Hepatocyte (in vitro differentiated cells): ENCODE results near the gene CIDEB. TPM values are rescaled to one million over a fixed set of nuclear protein-coding genes. Genes with fewer than 3 reads are reported as not detected.
A peak's percentile ranks its signal among the peaks of the same experiment; 100 is the strongest.

ENCODE experiments used
- DNase-seq: peaks from one replicate; pipeline ENCODE4 v3.0.0-alpha.2; 2016; ENCODE audit warnings: low spot score
- H2AFZ ChIP-seq: fragments of 200-600 bp; sonication (generic); 2 replicates; pipeline ENCODE4 v1.6.0; 2016; ENCODE audit warnings: antibody characterized with exemption, mild to moderate bottlenecking
- H3K27ac ChIP-seq: fragments of 200-600 bp; sonication (generic); 2 replicates; pipeline ENCODE4 v1.5.1; 2016; ENCODE audit warnings: mild to moderate bottlenecking
- H3K27me3 ChIP-seq: fragments of 200-600 bp; sonication (generic); 2 replicates; pipeline ENCODE4 v1.6.1; 2016
- H3K36me3 ChIP-seq: fragments of 200-600 bp; sonication (generic); replicated peaks from 2 replicates; pipeline ENCODE4 v1.5.1; 2016; ENCODE audit warnings: low read depth; ENCODE audit not compliant: insufficient read depth
- H3K4me1 ChIP-seq: fragments of 200-600 bp; sonication (generic); 2 replicates; pipeline ENCODE4 v1.5.1; 2016; ENCODE audit warnings: mild to moderate bottlenecking, moderate library complexity; ENCODE audit not compliant: insufficient read depth
- H3K4me2 ChIP-seq: fragments of 200-600 bp; sonication (generic); 2 replicates; pipeline ENCODE4 v1.6.0; 2016
- H3K4me3 ChIP-seq: fragments of 200-600 bp; sonication (generic); 2 replicates; pipeline ENCODE4 v1.5.1; 2016; ENCODE audit warnings: mild to moderate bottlenecking
- H3K79me2 ChIP-seq: fragments of 200-600 bp; sonication (generic); 2 replicates; pipeline ENCODE4 v1.6.0; 2017; ENCODE audit warnings: mild to moderate bottlenecking
- H3K9me2 ChIP-seq: fragments of 200-600 bp; sonication (generic); replicated peaks from 2 replicates; pipeline ENCODE4 v1.6.0; 2017; ENCODE audit warnings: mild to moderate bottlenecking; ENCODE audit not compliant: insufficient read depth
- H3K9me3 ChIP-seq: fragments of 200-600 bp; sonication (generic); 2 replicates; pipeline ENCODE4 v1.5.1; 2016; ENCODE audit warnings: low read depth, mild to moderate bottlenecking
- H4K20me1 ChIP-seq: fragments of 200-600 bp; sonication (generic); 2 replicates; pipeline ENCODE4 v1.6.0; 2016; ENCODE audit warnings: mild to moderate bottlenecking; ENCODE audit not compliant: insufficient read depth, poor library complexity, severe bottlenecking
- EZH2 ChIP-seq: fragments of 200-600 bp; sonication (generic); IDR thresholded peaks from 2 replicates; pipeline ENCODE4 v1.6.1; 2016; ENCODE audit warnings: antibody characterized with exemption, mild to moderate bottlenecking, borderline replicate concordance
- EZH2phosphoT487 ChIP-seq: fragments of 200-600 bp; sonication (generic); IDR thresholded peaks from one replicate; pipeline ENCODE4 v1.6.1; 2018; ENCODE audit warnings: antibody characterized with exemption, mild to moderate bottlenecking, low read depth, moderate library complexity; ENCODE audit not compliant: unreplicated experiment, severe bottlenecking
- WGBS: methylation state at CpG from one replicate; pipeline ENCODE4 v1.1.6; 2016; ENCODE audit warnings: low lambda C conversion rate; ENCODE audit errors: missing lambda C conversion rate; 5-methylcytosine and 5-hydroxymethylcytosine counted together
- polyA plus RNA-seq: library from polyadenylated mRNA; unstranded; fragments of >200 nt; fragmentation: Nextera tagmentation; extraction: Ambion mirVana; gene quantifications from 2 replicates; pipeline ENCODE4 v1.2.1, GENCODE V29; 2016
- total RNA-seq: library from RNA; depleted of rRNA; stranded (reverse); fragments of >200 nt; gene quantifications from 2 replicates; pipeline ENCODE4 v1.2.3, GENCODE V29; 2014
- TF ChIP-seq, protein P1 (sequence below): fragments of 200-600 bp; sonication (generic); IDR thresholded peaks from 2 replicates; pipeline ENCODE4 v1.5.1; 2016; ENCODE audit warnings: antibody characterized with exemption, mild to moderate bottlenecking; ENCODE audit not compliant: poor library complexity

Gene CIDEB
- total and polyA plus RNA-seq, 2 experiments from 2014 or later = 43.0 to 59.9 TPM

DNA sequence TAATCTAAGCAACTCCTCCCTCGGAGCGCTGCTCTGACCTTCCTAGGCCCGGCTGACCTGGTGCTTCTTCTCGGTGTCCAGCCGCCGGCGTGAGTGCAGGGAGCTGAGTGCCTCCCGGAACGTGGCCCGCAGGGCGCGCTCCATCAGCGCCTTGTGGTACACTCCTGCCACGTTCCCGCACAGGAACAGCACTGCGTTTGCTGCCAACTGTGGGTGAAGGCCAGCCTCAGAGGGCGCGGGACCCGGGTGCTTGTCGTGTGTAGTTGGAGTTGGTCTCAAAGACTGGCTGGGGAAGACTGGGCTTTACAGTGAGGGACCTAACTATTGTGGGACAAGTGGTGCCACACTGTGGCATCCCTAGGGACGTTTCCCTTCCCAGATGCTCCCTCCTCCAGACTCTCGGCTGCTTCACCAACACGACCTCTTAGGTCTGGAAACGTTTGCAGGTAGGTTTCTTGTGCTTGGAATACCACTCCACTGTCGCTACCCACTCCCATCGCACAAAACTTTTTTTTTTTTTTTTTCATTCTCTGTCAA lies 24.0 kb upstream of the CIDEB start:
- no peak for DNase-seq
- Histone ChIP-seq H3K79me2 (no peaks in the 10 kb centered on the region), H4K20me1 (no peaks in the 10 kb centered on the region), H3K4me1 (peaks cover 27% of the 10 kb centered on the region), H2AFZ (no peak overlapping the region), H3K4me2 (peak overlapping the region; percentile 90), H3K27me3 (peaks cover 36% of the 10 kb centered on the region), H3K9me3 (no peaks in the 10 kb centered on the region), H3K9me2 (no peaks in the 10 kb centered on the region), H3K27ac (no peak overlapping the region), H3K36me3 (no peaks in the 10 kb centered on the region), H3K4me3 (no peak overlapping the region)
- no peak for TF ChIP-seq EZH2phosphoT487
- TF ChIP-seq, protein P1, sequence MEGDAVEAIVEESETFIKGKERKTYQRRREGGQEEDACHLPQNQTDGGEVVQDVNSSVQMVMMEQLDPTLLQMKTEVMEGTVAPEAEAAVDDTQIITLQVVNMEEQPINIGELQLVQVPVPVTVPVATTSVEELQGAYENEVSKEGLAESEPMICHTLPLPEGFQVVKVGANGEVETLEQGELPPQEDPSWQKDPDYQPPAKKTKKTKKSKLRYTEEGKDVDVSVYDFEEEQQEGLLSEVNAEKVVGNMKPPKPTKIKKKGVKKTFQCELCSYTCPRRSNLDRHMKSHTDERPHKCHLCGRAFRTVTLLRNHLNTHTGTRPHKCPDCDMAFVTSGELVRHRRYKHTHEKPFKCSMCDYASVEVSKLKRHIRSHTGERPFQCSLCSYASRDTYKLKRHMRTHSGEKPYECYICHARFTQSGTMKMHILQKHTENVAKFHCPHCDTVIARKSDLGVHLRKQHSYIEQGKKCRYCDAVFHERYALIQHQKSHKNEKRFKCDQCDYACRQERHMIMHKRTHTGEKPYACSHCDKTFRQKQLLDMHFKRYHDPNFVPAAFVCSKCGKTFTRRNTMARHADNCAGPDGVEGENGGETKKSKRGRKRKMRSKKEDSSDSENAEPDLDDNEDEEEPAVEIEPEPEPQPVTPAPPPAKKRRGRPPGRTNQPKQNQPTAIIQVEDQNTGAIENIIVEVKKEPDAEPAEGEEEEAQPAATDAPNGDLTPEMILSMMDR = no peak
- TF ChIP-seq EZH2 = no peak
- 72% methylated on average over 26 of the region's 26 CpGs for WGBS

DNA sequence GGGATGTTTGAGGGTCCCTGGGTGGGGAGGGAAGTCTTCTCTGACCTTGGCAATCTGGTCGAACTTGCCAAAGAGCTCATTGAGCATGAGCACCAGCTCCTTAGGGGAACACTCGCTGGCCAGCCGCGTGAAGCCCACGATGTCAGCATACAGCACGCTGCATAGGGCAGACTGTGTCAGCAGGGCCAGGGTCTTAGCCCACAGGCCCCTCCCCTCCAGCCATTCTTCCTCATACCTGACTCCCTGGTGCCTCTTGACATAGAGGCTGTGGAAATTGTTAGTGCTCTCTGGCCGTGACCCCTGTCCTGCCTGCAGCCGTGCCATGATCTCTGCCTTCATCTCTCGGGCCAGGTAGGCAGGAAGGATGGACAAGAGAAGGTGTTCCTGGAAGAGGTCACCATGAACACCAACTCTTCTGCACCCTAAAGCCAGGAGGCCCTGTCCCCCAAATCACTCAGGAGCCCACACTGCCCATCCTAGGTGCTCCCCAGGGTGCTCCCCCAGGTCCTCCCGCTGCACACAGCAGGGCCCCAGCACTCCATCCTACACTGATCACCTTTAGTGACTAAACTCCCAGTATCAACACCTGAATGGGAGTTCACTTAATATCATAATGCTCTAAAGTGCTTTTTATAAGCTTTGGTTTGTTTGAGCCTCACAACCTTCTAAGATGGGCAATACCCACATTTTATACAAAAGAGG lies 23.3 kb upstream of the CIDEB start:
- Histone ChIP-seq H3K27ac (no peak overlapping the region), H3K4me1 (peaks cover 27% of the 10 kb centered on the region), H2AFZ (no peak overlapping the region), H3K4me3 (no peak overlapping the region), H3K27me3 (peaks cover 29% of the 10 kb centered on the region), H3K9me3 (no peaks in the 10 kb centered on the region), H3K4me2 (no peak overlapping the region), H3K36me3 (no peaks in the 10 kb centered on the region), H3K79me2 (no peaks in the 10 kb centered on the region), H3K9me2 (no peaks in the 10 kb centered on the region), H4K20me1 (no peaks in the 10 kb centered on the region)
- TF ChIP-seq EZH2phosphoT487 = no peak
- no peak for TF ChIP-seq EZH2
- TF ChIP-seq, protein P1 = no peak
- DNase-seq = no peak
- 88% methylated on average over 10 of the region's 10 CpGs for WGBS

DNA sequence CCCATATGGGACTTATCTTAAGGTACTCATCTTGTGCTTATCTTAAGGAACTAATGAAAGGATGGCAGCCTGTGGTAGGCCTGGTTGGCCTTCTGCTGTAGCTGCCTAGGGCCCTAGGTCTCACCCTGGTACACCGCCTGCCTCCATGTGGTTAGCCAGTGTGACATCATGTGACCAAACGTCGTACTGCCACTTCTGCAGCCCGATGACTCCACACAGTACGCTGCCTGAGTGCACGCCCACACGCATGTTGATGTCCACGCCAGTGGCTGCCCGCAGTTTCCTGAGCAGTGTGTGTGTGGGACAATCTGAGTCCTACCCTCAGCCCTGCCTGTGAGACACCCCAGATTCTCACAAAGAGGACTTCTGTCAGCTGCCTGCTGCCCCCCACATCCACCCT lies 22.0 kb upstream of the CIDEB start:
- Histone ChIP-seq H3K9me3 (no peaks in the 10 kb centered on the region), H3K27ac (no peak overlapping the region), H3K4me3 (no peak overlapping the region), H3K4me2 (no peak overlapping the region), H3K9me2 (no peaks in the 10 kb centered on the region), H4K20me1 (no peaks in the 10 kb centered on the region), H2AFZ (no peak overlapping the region), H3K79me2 (no peaks in the 10 kb centered on the region), H3K36me3 (no peaks in the 10 kb centered on the region), H3K27me3 (peaks cover 15% of the 10 kb centered on the region), H3K4me1 (peaks cover 24% of the 10 kb centered on the region)
- DNase-seq = no peak
- WGBS = 87% methylated on average over 9 of the region's 9 CpGs
- no peak for TF ChIP-seq EZH2phosphoT487
- TF ChIP-seq, protein P1 = no peak
